ENCODE measurements around the gene TMEM218. TPM values are rescaled to one million over a fixed set of nuclear protein-coding genes. Genes with fewer than 3 reads are reported as not detected.
A peak's percentile ranks its signal among the peaks of the same experiment; 100 is the strongest.

The TMEM218 gene
- total RNA-seq, 1 experiment from 2014 or later, result 14.3 TPM

- H3K27me3 Mint-ChIP-seq (ENCODE audit: low read depth), result peaks cover 11% of the 10 kb centered on the region
- peaks cover 3% of the 10 kb centered on the region for H3K23me2 ChIP-seq (ENCODE audit: insufficient read length, low read depth, low read length, poor library complexity, severe bottlenecking)
- H3K4me1 Mint-ChIP-seq, result peaks cover 11 to 19% of the 10 kb centered on the region in 2 experiments
- H3K4me2 ChIP-seq (ENCODE audit: insufficient read depth, insufficient read length, low read length), result peak overlapping the region; percentile 81
- no peaks in the 10 kb centered on the region for H3K79me2 ChIP-seq (ENCODE audit: insufficient read depth, low read length)
- H3K56ac ChIP-seq (ENCODE audit: insufficient read length, low read depth, low read length), result no peak overlapping the region
- H2BK12ac ChIP-seq (ENCODE audit: insufficient read length, low read depth, low read length), result no peak overlapping the region
- H2AK5ac ChIP-seq (ENCODE audit: insufficient read length, low read length), result no peak overlapping the region
- peaks cover 13 to 14% of the 10 kb centered on the region in 2 experiments for H3K9me3 Mint-ChIP-seq
- no peaks in the 10 kb centered on the region for H3K4me1 ChIP-seq (ENCODE audit: insufficient read depth, low read length)
- H3K23ac ChIP-seq (ENCODE audit: insufficient read length, low read depth, low read length), result no peak overlapping the region
- TF ChIP-seq, protein P1, sequence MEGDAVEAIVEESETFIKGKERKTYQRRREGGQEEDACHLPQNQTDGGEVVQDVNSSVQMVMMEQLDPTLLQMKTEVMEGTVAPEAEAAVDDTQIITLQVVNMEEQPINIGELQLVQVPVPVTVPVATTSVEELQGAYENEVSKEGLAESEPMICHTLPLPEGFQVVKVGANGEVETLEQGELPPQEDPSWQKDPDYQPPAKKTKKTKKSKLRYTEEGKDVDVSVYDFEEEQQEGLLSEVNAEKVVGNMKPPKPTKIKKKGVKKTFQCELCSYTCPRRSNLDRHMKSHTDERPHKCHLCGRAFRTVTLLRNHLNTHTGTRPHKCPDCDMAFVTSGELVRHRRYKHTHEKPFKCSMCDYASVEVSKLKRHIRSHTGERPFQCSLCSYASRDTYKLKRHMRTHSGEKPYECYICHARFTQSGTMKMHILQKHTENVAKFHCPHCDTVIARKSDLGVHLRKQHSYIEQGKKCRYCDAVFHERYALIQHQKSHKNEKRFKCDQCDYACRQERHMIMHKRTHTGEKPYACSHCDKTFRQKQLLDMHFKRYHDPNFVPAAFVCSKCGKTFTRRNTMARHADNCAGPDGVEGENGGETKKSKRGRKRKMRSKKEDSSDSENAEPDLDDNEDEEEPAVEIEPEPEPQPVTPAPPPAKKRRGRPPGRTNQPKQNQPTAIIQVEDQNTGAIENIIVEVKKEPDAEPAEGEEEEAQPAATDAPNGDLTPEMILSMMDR (conservative IDR thresholded peaks at IDR 0.05), result no peak
- H2BK120ac ChIP-seq (ENCODE audit: low read depth, low read length, poor library complexity, severe bottlenecking), result no peak overlapping the region
- H3K36me3 Mint-ChIP-seq (ENCODE audit: insufficient read depth in 1 of 3, low read depth in 3 of 3), result peaks cover 11 to 31% (median 12%) of the 10 kb centered on the region in 3 experiments
- H3K9ac ChIP-seq (ENCODE audit: extremely low read depth, insufficient read length, low read length), result peak overlapping the region; percentile 76
- H3K27ac Mint-ChIP-seq, result peak overlapping the region; percentile 93 to 98 (median 95)
- H3K4me3 Mint-ChIP-seq, result peak overlapping the region; percentile 90 to 100
- no peak overlapping the region for H3K18ac ChIP-seq (ENCODE audit: insufficient read length, low read depth, low read length)
- no peak overlapping the region for H4K8ac ChIP-seq (replicated peaks; ENCODE audit: insufficient read length, low read depth, low read length)
- H3K9me3 ChIP-seq (ENCODE audit: control insufficient read depth, low read depth, low read length), result no peaks in the 10 kb centered on the region
- no peaks in the 10 kb centered on the region for H3K79me1 ChIP-seq (ENCODE audit: insufficient read depth, low read depth, low read length, poor library complexity, severe bottlenecking)
- H2AFZ ChIP-seq (ENCODE audit: low read length), result no peak overlapping the region
- no peak overlapping the region for H2BK20ac ChIP-seq (ENCODE audit: low read depth, low read length, poor library complexity, severe bottlenecking)
- no peaks in the 10 kb centered on the region for H3K27me3 ChIP-seq (ENCODE audit: insufficient read depth, low read length)
- no peak overlapping the region for H4K5ac ChIP-seq (ENCODE audit: insufficient read length, low read depth, low read length)
- DNase-seq, result no peak
- no peak overlapping the region for H2BK15ac ChIP-seq (ENCODE audit: low read depth, low read length)
- no peaks in the 10 kb centered on the region for H4K20me1 ChIP-seq (ENCODE audit: control insufficient read depth, insufficient read depth, insufficient read length)
- no peak overlapping the region for H2BK5ac ChIP-seq (ENCODE audit: insufficient read length, low read length)
- H4K91ac ChIP-seq (ENCODE audit: insufficient read length, low read depth, low read length), result no peak overlapping the region
- no peak overlapping the region for H3K4ac ChIP-seq (ENCODE audit: low read depth, low read length)
- 0 out of 2 replicates have a peak overlapping the region, but pooled peaks have one; percentile 9 for H3K14ac ChIP-seq (ENCODE audit: insufficient read depth, low read length)
- no peak overlapping the region for H3T11ph ChIP-seq (ENCODE audit: low read length)
- WGBS (ENCODE audit: extremely low coverage, insufficient read length, low lambda C conversion rate), result no CpG with 5 or more reads among the region's 9 CpGs
- H3K27ac ChIP-seq (ENCODE audit: insufficient read length, low read depth, low read length), result no peak overlapping the region
Observed at GRCh38 chr11:125111001-125111342, 454 bp downstream of the TMEM218 start.

All from H9 (cell line).